Ureter (tissue), 1 donor: ENCODE data around the gene GRB7. TPM values are rescaled to one million over a fixed set of nuclear protein-coding genes. Genes with fewer than 3 reads are reported as not detected.
"Not testable (repeated sequence)": the region's sequence is repeated elsewhere in the genome, so short reads cannot be mapped to it uniquely, and the experiment has no call there.

Experiments used
- DNase-seq: peaks from one replicate; pipeline ENCODE4 v3.0.0-alpha.2; 2020; ENCODE audit warnings: low spot score
- total RNA-seq: library from RNA; stranded (reverse); gene quantifications from one replicate; pipeline ENCODE4 v1.2.4, GENCODE V29; 2023
- donor health status: DM: yes; HTN: yes; CAD: no.

The GRB7 gene
- total RNA-seq = 37.4 TPM

DNA sequence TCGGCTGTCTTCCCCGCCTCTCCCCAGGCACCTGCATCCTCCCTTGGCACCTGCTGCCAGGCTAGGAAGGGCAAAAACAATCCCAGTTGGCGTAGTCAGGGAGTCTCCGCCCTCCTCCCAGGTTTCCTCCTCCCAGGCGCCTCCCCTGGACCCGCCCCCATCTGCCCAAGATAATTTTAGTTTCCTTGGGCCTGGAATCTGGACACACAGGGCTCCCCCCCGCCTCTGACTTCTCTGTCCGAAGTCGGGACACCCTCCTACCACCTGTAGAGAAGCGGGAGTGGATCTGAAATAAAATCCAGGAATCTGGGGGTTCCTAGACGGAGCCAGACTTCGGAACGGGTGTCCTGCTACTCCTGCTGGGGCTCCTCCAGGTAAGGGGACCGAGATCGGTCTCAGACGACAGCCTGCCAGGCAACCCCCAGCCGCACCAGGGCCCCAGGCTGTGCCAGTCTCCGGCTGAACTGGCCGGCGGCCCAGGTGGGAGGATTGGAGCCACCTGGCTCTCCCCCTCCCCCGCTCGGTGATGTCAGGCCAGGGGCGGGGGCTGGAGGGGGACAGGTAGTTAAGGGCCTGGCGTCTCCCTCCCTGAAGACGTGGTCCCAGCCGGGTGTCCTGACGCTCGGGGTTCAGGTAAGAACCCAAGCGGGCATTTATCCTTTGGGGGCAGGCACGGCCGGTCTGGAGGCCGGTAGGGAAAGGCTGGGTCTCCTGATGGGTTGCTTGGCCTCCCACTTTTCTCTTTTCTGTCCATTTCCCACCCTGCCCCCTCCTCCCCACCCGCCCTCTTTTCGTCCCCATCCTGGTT, at the start of gene GRB7:
TSS of gene GRB7 (plus strand) at position 179 of the 808 bp plus-strand sequence. CDS start 4,364 bp downstream, outside the sequence.
- DNase-seq = peak; percentile 74

- no peak for DNase-seq
These were observed 49.3 kb upstream of the GRB7 start for GRCh38 chr17:39688475-39688835.

- no peak for DNase-seq
These were observed 48.8 kb upstream of the GRB7 start for GRCh38 chr17:39688945-39689344.

DNA sequence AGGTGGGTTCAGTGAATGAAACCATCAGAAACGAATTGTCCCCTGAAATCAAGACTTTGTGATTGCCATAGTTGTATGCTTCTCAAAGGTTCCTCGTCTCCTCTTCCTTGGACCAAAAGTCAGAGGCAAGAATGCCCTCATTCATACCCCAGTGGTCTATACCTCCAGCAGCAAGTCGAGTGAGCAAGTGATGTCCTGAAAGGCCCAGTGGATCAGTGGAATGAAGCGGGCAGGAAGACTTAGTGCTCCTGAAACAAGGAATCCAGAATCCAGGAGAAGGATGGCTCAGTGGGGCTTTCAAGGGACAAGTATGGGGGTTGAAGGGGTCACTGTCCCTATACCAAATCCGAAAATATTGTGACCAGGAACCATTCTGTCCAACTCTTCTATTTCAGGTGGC, 43.1 kb upstream of the GRB7 start:
- no peak for DNase-seq

- no peak for DNase-seq
These were observed 42.7 kb upstream of the GRB7 start for GRCh38 chr17:39695089-39695474.

DNA sequence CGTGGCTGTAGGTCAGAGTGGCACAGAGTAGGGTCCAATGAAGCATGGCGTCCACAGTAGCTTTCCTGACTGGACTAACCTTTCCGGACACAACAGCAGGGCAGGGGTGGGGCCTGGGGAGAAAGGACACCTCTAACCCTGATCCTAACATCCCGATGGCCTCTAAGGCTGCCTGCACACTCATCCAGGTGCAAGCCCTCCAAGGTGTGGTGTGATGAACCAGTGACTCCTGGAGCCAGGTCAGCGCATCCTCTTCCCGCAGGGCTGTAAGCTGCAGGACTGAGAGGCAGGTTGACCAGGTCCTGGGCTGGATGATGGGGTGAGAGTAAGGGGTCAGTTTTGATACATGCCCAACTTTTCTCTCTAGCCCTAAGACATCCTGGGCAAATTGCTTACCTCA, 41.0 kb upstream of the GRB7 start:
- DNase-seq = no peak

DNA sequence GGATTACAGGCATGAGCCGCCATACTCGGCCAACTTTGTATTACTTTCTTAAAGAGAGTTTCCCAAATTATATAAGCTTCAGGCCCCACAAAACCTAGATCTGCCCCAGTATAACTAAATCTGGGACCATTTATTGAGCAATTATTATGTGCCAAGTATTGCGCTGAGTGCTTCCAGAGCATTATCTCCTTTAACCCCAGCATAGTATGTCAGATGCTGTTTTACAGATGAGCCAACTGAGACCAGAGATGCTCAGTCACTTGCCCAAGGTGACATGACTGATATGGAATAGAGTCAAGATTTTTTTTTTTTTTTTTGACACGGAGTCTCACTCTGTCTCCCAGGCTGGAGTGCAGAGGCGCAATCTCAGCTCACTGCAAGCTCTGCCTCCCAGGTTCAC, 39.8 kb upstream of the GRB7 start:
- DNase-seq = no peak

DNA sequence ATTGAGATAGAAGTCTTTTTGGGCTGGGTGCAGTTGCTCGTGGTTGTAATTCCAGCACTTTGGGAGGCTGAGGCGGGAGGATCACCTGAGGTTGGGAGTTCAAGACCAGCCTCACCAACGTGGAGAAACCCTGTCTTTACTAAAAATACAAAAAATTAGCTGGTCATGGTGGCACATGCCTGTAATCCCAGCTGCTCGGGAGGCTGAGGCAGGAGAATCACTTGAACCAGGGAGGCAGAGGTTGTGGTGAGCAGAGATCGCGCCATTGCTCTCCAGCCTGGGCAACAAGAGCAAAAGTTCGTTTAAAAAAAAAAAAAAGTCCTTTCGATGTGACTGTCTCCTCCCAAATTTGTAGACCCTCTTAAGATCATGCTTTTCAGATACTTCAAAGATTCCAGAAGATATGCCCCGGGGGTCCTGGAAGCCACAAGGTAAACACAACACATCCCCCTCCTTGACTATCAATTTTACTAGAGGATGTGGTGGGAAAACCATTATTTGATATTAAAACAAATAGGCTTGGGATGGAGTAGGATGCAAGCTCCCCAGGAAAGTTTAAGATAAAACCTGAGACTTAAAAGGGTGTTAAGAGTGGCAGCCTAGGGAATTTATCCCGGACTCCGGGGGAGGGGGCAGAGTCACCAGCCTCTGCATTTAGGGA, 38.5 kb upstream of the GRB7 start:
- not testable (repeated sequence) for DNase-seq

DNA sequence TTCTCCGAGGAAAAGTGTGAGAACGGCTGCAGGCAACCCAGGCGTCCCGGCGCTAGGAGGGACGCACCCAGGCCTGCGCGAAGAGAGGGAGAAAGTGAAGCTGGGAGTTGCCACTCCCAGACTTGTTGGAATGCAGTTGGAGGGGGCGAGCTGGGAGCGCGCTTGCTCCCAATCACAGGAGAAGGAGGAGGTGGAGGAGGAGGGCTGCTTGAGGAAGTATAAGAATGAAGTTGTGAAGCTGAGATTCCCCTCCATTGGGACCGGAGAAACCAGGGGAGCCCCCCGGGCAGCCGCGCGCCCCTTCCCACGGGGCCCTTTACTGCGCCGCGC, 38.0 kb upstream of the GRB7 start, which contains the start of gene ERBB2:
TSS of gene ERBB2 (plus strand) at position 247 of the 330 bp plus-strand sequence. CDS start 175 bp downstream, outside the sequence.
- DNase-seq = peak; percentile 89

DNA sequence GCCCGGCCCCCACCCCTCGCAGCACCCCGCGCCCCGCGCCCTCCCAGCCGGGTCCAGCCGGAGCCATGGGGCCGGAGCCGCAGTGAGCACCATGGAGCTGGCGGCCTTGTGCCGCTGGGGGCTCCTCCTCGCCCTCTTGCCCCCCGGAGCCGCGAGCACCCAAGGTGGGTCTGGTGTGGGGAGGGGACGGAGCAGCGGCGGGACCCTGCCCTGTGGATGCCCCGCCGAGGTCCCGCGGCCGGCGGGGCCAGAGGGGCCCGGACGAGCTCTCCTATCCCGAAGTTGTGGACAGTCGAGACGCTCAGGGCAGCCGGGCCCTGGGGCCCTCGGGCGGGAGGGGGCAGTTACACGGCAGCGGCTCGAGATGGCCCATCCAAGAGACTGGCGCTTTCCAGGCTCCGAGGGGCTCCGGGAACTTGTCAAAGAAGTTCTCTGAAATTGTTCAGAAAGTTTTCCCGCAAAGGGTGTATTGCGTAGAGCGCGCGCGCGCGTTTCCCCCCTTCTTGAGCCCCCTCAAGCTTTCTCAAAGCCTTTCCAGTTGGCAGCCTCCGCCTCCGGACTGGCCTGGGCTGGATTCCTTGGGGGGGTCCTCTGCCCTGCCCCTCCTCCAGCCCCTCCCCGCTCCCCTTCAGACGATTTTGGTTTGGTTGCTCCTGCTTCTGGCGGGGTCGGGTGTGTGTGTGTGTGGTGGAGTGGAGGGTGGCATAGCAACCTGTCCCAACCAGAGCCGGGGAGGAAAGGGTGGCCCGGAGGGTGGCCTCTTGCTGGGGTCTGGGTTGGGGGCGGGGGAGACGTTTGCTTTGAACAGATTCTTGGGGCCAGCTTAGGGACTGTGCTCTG, 37.4 kb upstream of the GRB7 start:
- DNase-seq = no peak

DNA sequence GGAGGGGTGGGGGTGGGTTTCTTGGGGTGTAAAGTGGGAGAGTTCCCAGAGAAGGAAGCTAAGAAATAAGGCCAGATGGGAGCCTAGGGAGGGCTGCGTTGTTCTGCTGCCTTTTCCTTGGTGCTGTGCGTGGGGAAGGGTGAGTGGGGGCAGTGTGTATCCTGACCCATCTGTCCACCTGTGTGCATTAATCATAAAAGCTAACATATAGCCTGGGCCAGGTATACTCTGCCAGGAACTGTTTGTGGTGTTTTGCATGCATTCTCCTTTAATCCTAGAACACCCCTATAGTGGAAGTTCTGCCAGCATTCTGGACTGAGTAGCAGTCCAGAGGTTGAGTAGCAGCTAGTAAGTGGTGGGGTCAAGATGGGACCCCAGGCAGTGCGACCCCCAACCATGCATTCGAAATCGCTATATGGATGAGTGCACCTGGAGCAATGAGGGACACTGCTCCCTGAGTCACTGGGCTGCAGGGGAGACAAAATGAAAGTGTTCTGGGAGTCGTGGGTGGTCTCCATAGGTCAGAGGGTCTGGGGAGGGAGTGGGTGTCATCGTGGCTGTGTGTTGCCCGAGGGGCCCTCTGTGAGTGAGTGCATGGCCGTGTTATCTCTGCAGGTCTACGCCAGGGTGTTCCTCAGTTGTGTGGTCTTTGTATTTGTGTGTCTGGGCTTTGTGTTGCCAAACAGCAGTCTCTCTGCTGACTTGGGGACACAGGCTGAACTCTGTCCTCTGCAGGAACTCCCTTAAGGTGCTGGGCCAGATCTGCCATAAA, 36.5 kb upstream of the GRB7 start:
- no peak for DNase-seq

- DNase-seq = no peak
These were observed 35.8 kb upstream of the GRB7 start for GRCh38 chr17:39701784-39702422.

DNA sequence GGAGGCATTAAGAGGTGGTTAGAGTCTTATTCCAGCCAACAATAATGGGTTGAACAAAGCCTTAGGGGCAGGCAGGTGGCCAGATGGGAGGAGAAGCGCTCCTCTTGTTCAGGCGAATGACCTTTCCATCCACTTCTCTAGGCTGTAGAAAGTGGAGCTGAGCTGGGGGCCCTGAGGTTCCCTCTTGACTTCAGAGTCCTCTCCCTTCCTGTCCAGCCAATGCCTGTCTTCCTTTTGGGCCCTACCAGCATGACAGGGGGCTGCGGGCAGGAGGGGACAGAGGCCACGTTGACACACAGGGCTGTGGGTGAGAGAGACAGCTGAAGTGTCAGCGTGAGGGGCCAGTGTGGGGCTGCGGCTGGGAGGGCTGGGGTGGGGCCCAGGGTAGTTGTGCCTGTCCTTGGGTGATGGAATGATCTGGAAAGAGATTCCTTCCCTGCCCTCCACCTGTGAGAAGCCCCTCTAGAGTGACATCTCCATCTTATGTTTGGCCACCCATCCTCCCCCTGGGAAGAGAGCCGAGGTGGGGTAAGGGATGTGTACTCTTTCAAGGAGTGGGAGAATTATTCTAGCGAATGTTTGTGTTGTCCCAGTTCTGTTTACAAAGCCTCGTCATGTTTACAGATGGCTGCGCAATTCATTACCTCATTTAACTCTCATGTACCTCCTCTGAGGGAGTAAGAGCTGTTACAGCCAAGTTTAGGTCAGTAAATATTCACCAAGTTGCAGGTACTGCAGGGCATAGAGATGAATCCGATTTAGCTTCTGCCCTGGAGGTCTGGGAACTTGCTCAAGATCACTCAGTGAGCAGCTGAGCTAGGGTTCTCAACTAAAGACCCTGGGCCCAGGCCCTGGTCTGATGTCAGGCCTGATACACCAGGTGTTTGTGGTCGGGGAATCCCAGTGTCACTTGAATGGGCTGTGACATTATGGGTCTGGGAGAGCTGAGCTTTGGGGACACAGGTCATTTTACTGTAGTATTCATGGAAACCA, 34.5 kb upstream of the GRB7 start:
- DNase-seq = no peak

DNA sequence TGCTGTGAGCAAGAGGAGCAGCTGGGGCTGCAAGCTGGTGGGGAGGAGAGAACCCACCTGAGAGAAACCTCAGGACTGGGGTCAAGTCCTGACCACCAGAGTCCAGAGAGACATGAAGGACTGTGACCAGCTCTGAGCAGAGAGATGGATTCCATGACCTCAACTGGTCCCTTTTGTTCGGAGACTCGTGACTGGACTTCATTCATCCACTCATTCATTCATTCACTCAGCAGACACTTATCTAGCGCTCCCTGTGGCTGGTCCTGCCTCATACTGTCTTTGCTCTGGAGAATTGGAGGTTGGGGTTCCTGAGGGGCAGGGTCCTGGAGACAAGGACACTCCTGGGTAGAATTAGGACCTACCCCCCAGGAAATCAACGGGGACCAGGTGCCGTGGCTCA, 33.8 kb upstream of the GRB7 start:
- DNase-seq = no peak

DNA sequence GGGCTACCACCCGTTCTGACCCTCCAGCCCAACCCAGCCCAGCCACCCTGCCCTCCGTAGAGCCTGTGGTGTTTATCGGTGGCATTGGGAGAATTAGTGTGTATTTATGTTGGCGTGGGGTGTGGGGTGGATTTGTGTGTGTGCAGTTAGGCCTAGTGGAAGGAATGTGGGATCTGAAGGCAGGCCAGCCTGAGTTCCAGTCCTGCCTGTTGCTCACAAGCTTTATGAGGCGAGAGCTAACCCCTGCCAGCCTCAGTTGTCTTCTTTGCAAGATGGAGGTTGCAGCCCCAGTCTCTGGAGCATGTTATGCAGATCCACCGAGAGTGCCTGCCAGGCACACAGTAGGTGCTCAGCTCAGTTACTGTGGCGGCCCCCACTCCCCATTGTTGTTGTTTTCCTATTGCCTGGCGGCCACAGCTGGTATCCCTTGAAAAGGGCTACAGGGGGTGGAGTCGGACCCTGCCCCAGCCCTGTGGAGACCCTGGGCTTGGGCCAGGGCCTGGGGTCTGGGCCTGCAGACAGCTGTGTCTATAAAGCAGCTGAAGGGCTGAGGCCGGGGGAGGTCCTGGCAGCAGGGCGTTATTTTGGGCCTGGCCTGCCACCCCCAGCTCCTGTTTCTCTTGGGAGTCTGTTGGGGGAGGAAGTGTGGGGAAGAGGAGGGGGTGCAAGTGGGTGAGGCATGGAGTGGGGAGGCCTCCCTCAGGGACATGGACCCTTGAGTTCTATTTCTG, 32.8 kb upstream of the GRB7 start:
- no peak for DNase-seq

GRCh38 chr17:39705786-39706348, 31.9 kb upstream of the GRB7 start:
- DNase-seq = peak; percentile 79

DNA sequence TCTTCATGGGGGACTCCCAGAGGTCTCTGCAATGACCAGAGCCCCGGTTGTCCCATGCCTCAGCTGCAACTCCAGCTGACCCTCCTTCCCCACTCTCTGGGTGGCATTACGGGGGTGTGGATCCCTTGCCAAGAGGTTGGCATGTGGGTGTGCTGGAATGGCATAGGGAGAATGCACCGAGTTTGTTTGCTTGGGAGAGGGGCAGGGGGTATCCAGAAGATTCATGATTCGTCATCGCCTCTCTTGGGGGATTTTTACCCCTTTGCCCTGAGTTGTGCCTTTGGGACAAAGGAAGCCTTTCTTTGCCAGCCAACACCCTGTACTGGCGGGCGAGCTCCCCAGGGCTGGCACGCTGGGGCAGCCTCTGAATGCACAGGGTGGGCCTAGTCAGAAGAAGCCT, 31.4 kb upstream of the GRB7 start:
- DNase-seq = no peak

DNA sequence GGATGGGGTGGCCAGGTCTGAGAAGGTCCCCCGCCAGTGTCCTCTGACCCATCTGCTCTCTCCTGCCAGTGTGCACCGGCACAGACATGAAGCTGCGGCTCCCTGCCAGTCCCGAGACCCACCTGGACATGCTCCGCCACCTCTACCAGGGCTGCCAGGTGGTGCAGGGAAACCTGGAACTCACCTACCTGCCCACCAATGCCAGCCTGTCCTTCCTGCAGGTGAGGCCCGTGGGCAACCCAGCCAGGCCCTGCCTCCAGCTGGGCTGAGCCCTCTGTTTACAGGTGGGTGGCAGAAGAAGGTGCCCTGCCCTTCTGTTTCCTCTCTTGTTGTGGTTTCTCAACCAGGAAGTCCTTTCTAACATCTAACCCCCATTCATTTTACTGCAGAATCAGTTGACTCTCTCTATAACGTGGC, 30.8 kb upstream of the GRB7 start:
- no peak for DNase-seq
